ENCODE results near the gene PM20D1.

DNA sequence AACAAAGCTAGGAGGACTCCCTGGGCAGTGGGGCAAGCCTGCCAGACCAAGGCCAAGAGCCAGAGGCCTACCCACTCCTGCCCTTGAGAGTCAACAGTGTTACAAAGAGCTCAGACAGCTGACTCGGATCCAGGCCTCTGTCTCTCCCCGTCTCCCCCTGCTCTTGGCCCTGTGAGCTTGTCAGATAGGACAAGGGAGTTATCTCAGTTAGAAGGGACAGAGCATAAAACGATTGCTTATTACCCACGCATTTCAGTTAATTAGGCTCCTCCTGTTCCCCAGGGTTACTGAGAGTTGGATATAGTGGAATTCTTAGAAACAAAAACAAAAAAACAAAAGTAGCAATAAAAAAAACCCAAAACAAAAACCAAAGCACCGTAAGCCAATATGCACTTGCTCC, 38.3 kb downstream of the PM20D1 start:
- TF ChIP-seq, protein P1, sequence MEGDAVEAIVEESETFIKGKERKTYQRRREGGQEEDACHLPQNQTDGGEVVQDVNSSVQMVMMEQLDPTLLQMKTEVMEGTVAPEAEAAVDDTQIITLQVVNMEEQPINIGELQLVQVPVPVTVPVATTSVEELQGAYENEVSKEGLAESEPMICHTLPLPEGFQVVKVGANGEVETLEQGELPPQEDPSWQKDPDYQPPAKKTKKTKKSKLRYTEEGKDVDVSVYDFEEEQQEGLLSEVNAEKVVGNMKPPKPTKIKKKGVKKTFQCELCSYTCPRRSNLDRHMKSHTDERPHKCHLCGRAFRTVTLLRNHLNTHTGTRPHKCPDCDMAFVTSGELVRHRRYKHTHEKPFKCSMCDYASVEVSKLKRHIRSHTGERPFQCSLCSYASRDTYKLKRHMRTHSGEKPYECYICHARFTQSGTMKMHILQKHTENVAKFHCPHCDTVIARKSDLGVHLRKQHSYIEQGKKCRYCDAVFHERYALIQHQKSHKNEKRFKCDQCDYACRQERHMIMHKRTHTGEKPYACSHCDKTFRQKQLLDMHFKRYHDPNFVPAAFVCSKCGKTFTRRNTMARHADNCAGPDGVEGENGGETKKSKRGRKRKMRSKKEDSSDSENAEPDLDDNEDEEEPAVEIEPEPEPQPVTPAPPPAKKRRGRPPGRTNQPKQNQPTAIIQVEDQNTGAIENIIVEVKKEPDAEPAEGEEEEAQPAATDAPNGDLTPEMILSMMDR (IDR thresholded peaks at IDR 0.05): no peak
- TF ChIP-seq POLR2A (IDR thresholded peaks at IDR 0.05): no peak
